DOHH2 (cell line): ENCODE data around the gene PHETA2.
A peak's percentile ranks its signal among the peaks of the same experiment; 100 is the strongest.

Experiments
- H3F3A ChIP-seq: fragments of 200-600 bp; sonication (generic), shearing (Covaris generic); 2 replicates; pipeline ENCODE4 v1.6.0; 2016; ENCODE audit warnings: antibody characterized with exemption, mild to moderate bottlenecking; ENCODE audit not compliant: control insufficient read depth, insufficient read depth
- H3K27ac ChIP-seq: fragments of 200-600 bp; sonication (generic); 2 replicates; pipeline ENCODE4 v1.5.1; 2014; ENCODE audit warnings: low read depth, mild to moderate bottlenecking, low read length, moderate library complexity
- H3K27me3 ChIP-seq: fragments of 200-600 bp; sonication (generic); 2 replicates; pipeline ENCODE4 v1.6.1; 2014; ENCODE audit warnings: mild to moderate bottlenecking, low read length, mixed read lengths; ENCODE audit not compliant: control insufficient read depth
- H3K36me3 ChIP-seq: fragments of 200-600 bp; sonication (generic); 2 replicates; pipeline ENCODE4 v1.6.1; 2014; ENCODE audit warnings: mild to moderate bottlenecking, low read length, moderate library complexity, mixed read lengths; ENCODE audit not compliant: control insufficient read depth
- H3K4me1 ChIP-seq: fragments of 200-600 bp; sonication (generic); 2 replicates; pipeline ENCODE4 v1.6.1; 2014; ENCODE audit warnings: mild to moderate bottlenecking, low read length, mixed read lengths; ENCODE audit not compliant: control insufficient read depth
- H3K4me2 ChIP-seq: fragments of 200-600 bp; sonication (generic); 2 replicates; pipeline ENCODE4 v1.6.0; 2014; ENCODE audit warnings: mild to moderate bottlenecking, low read length, moderate library complexity
- H3K4me3 ChIP-seq: fragments of 200-600 bp; sonication (generic); 2 replicates; pipeline ENCODE4 v1.5.1; 2014; ENCODE audit warnings: mild to moderate bottlenecking, low read length, mixed read lengths
- H3K79me2 ChIP-seq: fragments of 200-600 bp; sonication (generic); 2 replicates; pipeline ENCODE4 v1.6.1; 2014; ENCODE audit warnings: mild to moderate bottlenecking, low read length, mixed read lengths; ENCODE audit not compliant: control insufficient read depth
- H3K9me2 ChIP-seq: fragments of 200-600 bp; sonication (generic); replicated peaks from 2 replicates; pipeline ENCODE4 v1.6.1; 2014; ENCODE audit warnings: mild to moderate bottlenecking, low read length, mixed read lengths; ENCODE audit not compliant: control insufficient read depth
- H3K9me3 ChIP-seq: fragments of 200-600 bp; sonication (generic); 2 replicates; pipeline ENCODE4 v1.6.1; 2014; ENCODE audit warnings: antibody characterized with exemption, low read length, mixed read lengths; ENCODE audit not compliant: control insufficient read depth, insufficient read depth
- H4K20me1 ChIP-seq: fragments of 200-600 bp; sonication (generic); 2 replicates; pipeline ENCODE4 v1.6.0; 2014; ENCODE audit warnings: low read depth, mild to moderate bottlenecking, antibody characterized with exemption, low read length, moderate library complexity; ENCODE audit not compliant: control insufficient read depth, insufficient read depth
- CTCF ChIP-seq: fragments of 200-600 bp; sonication (generic); IDR thresholded peaks from one replicate; pipeline ENCODE4 v1.5.1; 2014; ENCODE audit warnings: antibody characterized with exemption, mild to moderate bottlenecking, low read depth, low read length; ENCODE audit not compliant: poor library complexity, severe bottlenecking
- EZH2phosphoT487 ChIP-seq: fragments of 200-600 bp; sonication (generic); IDR thresholded peaks from 2 replicates; pipeline ENCODE4 v1.6.1; 2017; ENCODE audit warnings: borderline replicate concordance, mild to moderate bottlenecking, antibody characterized with exemption, low read length, moderate library complexity, mixed read lengths

PHETA2 gene

DNA sequence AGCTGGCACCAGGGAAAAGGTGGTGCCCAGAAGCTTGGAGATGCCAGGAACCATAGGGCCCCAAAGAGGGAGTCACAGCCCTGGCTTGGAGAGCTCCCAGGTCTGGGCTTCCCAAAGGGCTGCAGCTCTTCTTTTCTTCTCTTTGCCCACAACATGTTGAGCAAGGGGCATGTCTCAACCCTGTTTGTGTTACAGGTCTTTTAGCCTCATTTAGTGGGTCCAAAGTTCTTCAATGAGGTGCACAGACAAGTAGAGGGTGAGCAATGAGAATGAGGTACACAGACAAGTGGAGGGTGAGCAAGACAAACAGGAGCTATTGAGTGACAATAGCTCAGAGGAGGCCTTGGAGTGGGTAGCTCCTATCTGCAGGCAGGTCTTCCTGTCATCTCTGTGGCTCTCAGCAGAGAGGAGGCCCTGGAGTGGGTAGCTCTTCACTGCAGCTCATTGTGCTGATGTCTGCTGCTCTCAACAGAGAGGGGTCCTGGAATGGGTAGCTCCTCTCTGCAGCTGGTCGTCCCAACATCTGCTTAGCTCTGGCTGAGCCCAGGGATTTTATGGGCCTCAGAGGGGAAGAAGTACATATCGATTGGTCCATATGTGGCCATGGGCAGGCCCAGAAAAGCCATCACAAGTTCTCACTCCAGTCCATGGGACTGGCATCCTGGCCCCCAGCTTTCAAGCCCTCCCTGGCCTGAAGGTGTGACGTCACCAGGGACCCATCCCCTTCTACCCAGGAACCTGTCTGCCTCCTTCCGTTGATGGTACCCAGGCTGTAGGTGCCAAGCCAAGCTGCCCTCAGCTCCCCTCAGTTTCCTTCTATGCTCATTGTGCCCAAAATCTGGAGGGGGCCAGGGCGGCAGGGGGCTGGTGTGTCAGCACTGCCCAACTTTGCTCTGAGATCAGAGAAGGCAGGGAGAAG, 40.5 kb upstream of the PHETA2 start:
- H3K9me2 ChIP-seq: no peaks in the 10 kb centered on the region
- no peak overlapping the region for H3K4me2 ChIP-seq
- peaks cover 3% of the 10 kb centered on the region; the same call in 1 of the 2 replicates for H3K27me3 ChIP-seq
- peaks cover 13% of the 10 kb centered on the region for H3K9me3 ChIP-seq
- no peak overlapping the region for H3K4me3 ChIP-seq
- no peak for TF ChIP-seq CTCF
- no peak for TF ChIP-seq EZH2phosphoT487
- no peaks in the 10 kb centered on the region for H3K36me3 ChIP-seq
- H3K79me2 ChIP-seq: no peaks in the 10 kb centered on the region
- H3K4me1 ChIP-seq: peaks cover 16% of the 10 kb centered on the region
- no peak overlapping the region for H3K27ac ChIP-seq
- H4K20me1 ChIP-seq: no peaks in the 10 kb centered on the region
- H3F3A ChIP-seq: no peaks in the 10 kb centered on the region

GRCh38 chr22:42035256-42035655, 38.8 kb upstream of the PHETA2 start:
- H3K27ac ChIP-seq: no peak overlapping the region
- no peak overlapping the region for H3K4me2 ChIP-seq
- no peaks in the 10 kb centered on the region for H3K36me3 ChIP-seq
- peaks cover 27% of the 10 kb centered on the region for H3K4me1 ChIP-seq
- H3K9me3 ChIP-seq: peaks cover 13% of the 10 kb centered on the region
- H4K20me1 ChIP-seq: no peaks in the 10 kb centered on the region
- peaks cover 3% of the 10 kb centered on the region; the same call in 1 of the 2 replicates for H3K27me3 ChIP-seq
- no peak for TF ChIP-seq CTCF
- no peak for TF ChIP-seq EZH2phosphoT487
- H3K9me2 ChIP-seq: no peaks in the 10 kb centered on the region
- H3K79me2 ChIP-seq: no peaks in the 10 kb centered on the region
- no peak overlapping the region for H3K4me3 ChIP-seq
- no peaks in the 10 kb centered on the region for H3F3A ChIP-seq

- peak overlapping the region; percentile 42 for H3K4me2 ChIP-seq
- no peaks in the 10 kb centered on the region for H3K9me2 ChIP-seq
- peaks cover 13% of the 10 kb centered on the region for H3K9me3 ChIP-seq
- H4K20me1 ChIP-seq: no peaks in the 10 kb centered on the region
- H3F3A ChIP-seq: no peaks in the 10 kb centered on the region
- H3K27ac ChIP-seq: no peak overlapping the region
- no peak overlapping the region for H3K4me3 ChIP-seq
- peaks cover 3% of the 10 kb centered on the region; the same call in 1 of the 2 replicates for H3K27me3 ChIP-seq
- no peaks in the 10 kb centered on the region for H3K36me3 ChIP-seq
- TF ChIP-seq EZH2phosphoT487 (no peak), CTCF (no peak)
- H3K4me1 ChIP-seq: peaks cover 20% of the 10 kb centered on the region
- H3K79me2 ChIP-seq: no peaks in the 10 kb centered on the region
Observed at GRCh38 chr22:42039271-42039670, 34.8 kb upstream of the PHETA2 start.
